HFF-Myc (cell line): ENCODE measurements around the gene SMPX.

Source experiments
- DNase-seq: peaks from one replicate; pipeline ENCODE4 v3.0.0-alpha.2; 2011; ENCODE audit warnings: low read depth; ENCODE audit errors: extremely low read depth
- H3K4me3 ChIP-seq: replicated peaks from 2 replicates; pipeline ENCODE4 v1.5.1; 2011; ENCODE audit warnings: low read depth, mild to moderate bottlenecking, control low read depth, low read length
- CTCF ChIP-seq: IDR thresholded peaks from 2 replicates; pipeline ENCODE4 v1.5.1; 2012; ENCODE audit warnings: mild to moderate bottlenecking, low read depth, low read length, control low read depth; ENCODE audit errors: missing control alignments

The SMPX gene

GRCh38 chrX:21745756-21746155, 12.2 kb downstream of the SMPX start:
- DNase-seq = no peak
- no peak overlapping the region for H3K4me3 ChIP-seq
- peak; percentile 50 for TF ChIP-seq CTCF

- no peak for TF ChIP-seq CTCF
- H3K4me3 ChIP-seq = no peak overlapping the region
- DNase-seq = no peak
These were observed 13.2 kb downstream of the SMPX start for GRCh38 chrX:21744721-21745120.

GRCh38 chrX:21744060-21744459, 13.9 kb downstream of the SMPX start:
- no peak for DNase-seq
- H3K4me3 ChIP-seq = no peak overlapping the region
- TF ChIP-seq CTCF = no peak

- TF ChIP-seq CTCF = no peak
- no peak for DNase-seq
- H3K4me3 ChIP-seq = no peak overlapping the region
These were observed 15.8 kb downstream of the SMPX start for GRCh38 chrX:21741869-21742701.

GRCh38 chrX:21741364-21741763, 16.6 kb downstream of the SMPX start:
- no peak for DNase-seq
- H3K4me3 ChIP-seq = no peak overlapping the region
- TF ChIP-seq CTCF = no peak

- TF ChIP-seq CTCF = no peak
- DNase-seq = no peak
- H3K4me3 ChIP-seq = no peak overlapping the region
These were observed 17.3 kb downstream of the SMPX start for GRCh38 chrX:21740329-21741274.
